Activated CD8-positive, alpha-beta T cell treated with anti-CD3 and anti-CD28 coated beads for 36 hours (primary cell): Measurements from ENCODE around the gene C6orf15. TPM values are rescaled to one million over a fixed set of nuclear protein-coding genes. Genes with fewer than 3 reads are reported as not detected.
A peak's percentile ranks its signal among the peaks of the same experiment; 100 is the strongest.

ENCODE experiments used
- ATAC-seq: fragments of 200-7000 bp; cut with Tn5 transposase; one replicate; pipeline ENCODE4 v1.10.0; 2021; ENCODE audit warnings: mild to moderate bottlenecking, moderate library complexity
- CTCF ChIA-PET: fragments of 350-600 bp; sonication (Branson Sonifier 250); formaldehyde crosslinking; loops from one replicate; lab custom pipeline; 2021; ENCODE audit warnings: antibody characterized with exemption; lab: Charles Lee
- POLR2A ChIA-PET: fragments of 350-600 bp; sonication (Branson Sonifier 250); formaldehyde crosslinking; loops from one replicate; lab custom pipeline; 2021; ENCODE audit warnings: antibody characterized with exemption; lab: Charles Lee
- DNase-seq: peaks from one replicate; pipeline ENCODE4 v3.0.0-alpha.2; 2020
- H3K27ac Mint-ChIP-seq: one replicate; pipeline ENCODE4 v1.8.0; 2021; ENCODE audit warnings: mild to moderate bottlenecking, mixed read lengths
- H3K27me3 Mint-ChIP-seq: one replicate; pipeline ENCODE4 v1.8.0; 2021; ENCODE audit warnings: mixed read lengths
- H3K36me3 Mint-ChIP-seq: one replicate; pipeline ENCODE4 v1.8.0; 2021; ENCODE audit warnings: low read depth, mixed read lengths
- H3K4me1 Mint-ChIP-seq: one replicate; pipeline ENCODE4 v1.8.0; 2021; ENCODE audit warnings: low read depth, mixed read lengths
- H3K4me3 Mint-ChIP-seq: one replicate; pipeline ENCODE4 v1.8.0; 2021; ENCODE audit warnings: mild to moderate bottlenecking, moderate library complexity, mixed read lengths
- H3K9me3 Mint-ChIP-seq: one replicate; pipeline ENCODE4 v1.8.0; 2021; ENCODE audit warnings: mixed read lengths
- CTCF ChIP-seq: fragments of 200-600 bp; IDR thresholded peaks from one replicate; pipeline ENCODE4 v1.8.0; 2022; ENCODE audit warnings: antibody characterized with exemption, mild to moderate bottlenecking
- intact Hi-C: fragments of 100-400 bp; cut with micrococcal nuclease; formaldehyde crosslinking; loops from one replicate; pipeline ENCODE4 v1.10.0; 2022
- total RNA-seq, 2 experiments: library from RNA; stranded (reverse); gene quantifications; one replicate each; pipeline ENCODE4 v1.2.3, GENCODE V29; 2021

The C6orf15 gene
- total RNA-seq, 2 experiments from 2014 or later = not detected

- ATAC-seq (no peak), DNase-seq (no peak)
- peaks cover 33% of the 10 kb centered on the region for H3K4me1 Mint-ChIP-seq
- no peak overlapping the region for H3K27ac Mint-ChIP-seq
- H3K4me3 Mint-ChIP-seq = no peak overlapping the region
- no peaks in the 10 kb centered on the region for H3K27me3 Mint-ChIP-seq
- no peaks in the 10 kb centered on the region for H3K36me3 Mint-ChIP-seq
- POLR2A ChIA-PET = no interaction called here
- CTCF ChIA-PET = interaction anchor here (1.4 kb wide), 1 partner anchor 12 kb away, joined by 7 read pairs; no protein-coding TSS in a partner anchor
- no peak for TF ChIP-seq CTCF
- no peaks in the 10 kb centered on the region for H3K9me3 Mint-ChIP-seq
- intact Hi-C loops = no loop called here
Observed at GRCh38 chr6:31098449-31098938, 13.9 kb downstream of the C6orf15 start.

GRCh38 chr6:31096656-31097055 lies 15.7 kb downstream of the C6orf15 start:
- ATAC-seq = no peak
- Mint-ChIP-seq H3K4me3 (no peak overlapping the region), H3K9me3 (no peaks in the 10 kb centered on the region), H3K27me3 (no peaks in the 10 kb centered on the region), H3K27ac (no peak overlapping the region), H3K4me1 (peaks cover 36% of the 10 kb centered on the region), H3K36me3 (no peaks in the 10 kb centered on the region)
- CTCF ChIA-PET = interaction anchor here (1.5 to 7.6 kb wide), 3 partner anchors 10 to 31 kb away, joined by 4 to 55 read pairs (median 12); no protein-coding TSS in a partner anchor
- POLR2A ChIA-PET = interaction anchor here (0.7 kb wide), 1 partner anchor 121 kb away, joined by 3 read pairs; no protein-coding TSS in a partner anchor
- TF ChIP-seq CTCF = no peak
- no peak for DNase-seq
- intact Hi-C loops = no loop called here

GRCh38 chr6:31096215-31096614 lies 16.2 kb downstream of the C6orf15 start:
- Mint-ChIP-seq H3K9me3 (no peaks in the 10 kb centered on the region), H3K36me3 (no peaks in the 10 kb centered on the region), H3K4me1 (peaks cover 36% of the 10 kb centered on the region), H3K27me3 (no peaks in the 10 kb centered on the region), H3K27ac (no peak overlapping the region), H3K4me3 (no peak overlapping the region)
- TF ChIP-seq CTCF = no peak
- DNase-seq (no peak), ATAC-seq (no peak)
- POLR2A ChIA-PET = interaction anchor here (0.7 kb wide), 1 partner anchor 121 kb away, joined by 3 read pairs; no protein-coding TSS in a partner anchor
- intact Hi-C loops = no loop called here
- CTCF ChIA-PET = interaction anchor here (1.5 to 7.6 kb wide), 4 partner anchors 9 to 31 kb away, joined by 4 to 55 read pairs (median 10); no protein-coding TSS in a partner anchor

GRCh38 chr6:31094389-31094881 lies 17.9 kb downstream of the C6orf15 start:
- H3K4me3 Mint-ChIP-seq = no peak overlapping the region
- CTCF ChIA-PET = interaction anchor here (1.0 to 7.6 kb wide), 8 partner anchors 7 to 642 kb away, joined by 3 to 55 read pairs (median 6); no protein-coding TSS in a partner anchor
- H3K36me3 Mint-ChIP-seq = no peaks in the 10 kb centered on the region
- no peak for TF ChIP-seq CTCF
- intact Hi-C loops = no loop called here
- no peaks in the 10 kb centered on the region for H3K27me3 Mint-ChIP-seq
- peak overlapping the region; percentile 88 for H3K27ac Mint-ChIP-seq
- ATAC-seq (peak; percentile 83), DNase-seq (peak; percentile 45)
- POLR2A ChIA-PET = interaction anchor here (0.8 to 1.5 kb wide), 3 partner anchors 12 to 181 kb away, joined by 3 to 5 read pairs (median 3); no protein-coding TSS in a partner anchor
- H3K4me1 Mint-ChIP-seq = peaks cover 36% of the 10 kb centered on the region
- no peaks in the 10 kb centered on the region for H3K9me3 Mint-ChIP-seq
